GM19035 (cell line): ENCODE results near the gene ARR3.
"Not testable (repeated sequence)": the region's sequence is repeated elsewhere in the genome, so short reads cannot be mapped to it uniquely, and the experiment has no call there.

Experiments used
- ATAC-seq: cut with Tn5 transposase; IDR thresholded peaks from one replicate; pipeline ENCODE4 v1.9.1; 2021; ENCODE audit not compliant: unreplicated experiment

ARR3 gene

GRCh38 chrX:70268034-70268433, at the start of gene ARR3:
ARR3 (plus strand) TSS chrX:70268334; CDS start chrX:70269386, 1,052 bp downstream.
- no peak for ATAC-seq

DNA sequence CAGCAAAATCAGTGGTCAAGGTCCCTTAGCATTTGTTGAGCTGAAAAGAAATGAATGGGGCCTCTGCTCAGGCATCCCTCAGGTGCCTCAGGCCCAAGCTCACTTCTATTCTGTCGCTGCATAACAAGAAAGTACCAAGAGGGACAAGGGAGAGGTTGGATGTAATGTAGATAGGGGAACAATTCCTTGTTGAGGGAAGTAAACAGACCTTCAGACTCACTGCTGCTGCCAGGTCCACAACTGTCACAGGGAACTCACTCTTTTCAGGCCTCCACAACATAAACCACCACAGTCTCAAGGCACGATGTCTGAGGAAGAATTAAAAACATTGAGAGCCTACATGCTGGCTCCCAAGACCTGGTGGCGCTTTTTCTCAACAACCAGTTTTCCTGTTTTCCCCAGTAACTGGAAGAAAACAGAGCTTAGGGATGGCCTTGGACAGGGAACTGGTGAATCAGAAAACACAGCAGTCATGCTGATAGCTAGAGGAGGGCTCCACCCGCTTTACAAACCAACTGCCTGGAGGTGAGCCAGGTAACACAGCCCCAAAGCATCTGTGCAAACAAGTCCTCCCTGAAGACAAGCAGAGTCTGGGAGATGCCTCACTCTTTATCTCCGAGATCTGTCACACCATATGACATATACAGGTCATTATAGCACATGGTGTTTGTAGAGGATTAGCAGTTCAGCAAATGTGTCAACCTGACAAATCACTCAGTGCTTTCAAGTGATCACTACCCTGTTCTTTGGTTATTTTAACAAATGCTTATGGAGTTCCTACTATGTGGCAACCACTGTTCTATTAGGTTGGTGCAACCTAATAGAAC, 48.0 kb upstream of the ARR3 start:
- ATAC-seq: no peak

DNA sequence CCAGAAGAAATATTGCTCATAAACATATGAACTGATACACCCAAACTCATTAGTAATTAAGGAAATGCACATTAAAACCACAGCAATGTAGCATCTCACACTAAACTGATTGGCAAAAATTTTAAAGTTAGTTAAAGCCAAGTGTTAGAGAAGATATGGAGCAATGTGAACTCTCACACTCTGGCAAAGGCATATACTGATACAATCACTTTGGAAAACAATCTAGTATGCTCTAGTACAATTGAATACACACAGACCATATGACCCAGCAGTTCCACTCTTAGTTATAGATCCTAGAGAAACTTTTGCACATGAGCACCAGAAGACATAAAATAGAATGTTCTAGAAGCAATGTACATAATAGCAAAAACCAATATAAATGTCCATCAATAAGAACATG, 42.1 kb upstream of the ARR3 start:
- ATAC-seq: no peak

DNA sequence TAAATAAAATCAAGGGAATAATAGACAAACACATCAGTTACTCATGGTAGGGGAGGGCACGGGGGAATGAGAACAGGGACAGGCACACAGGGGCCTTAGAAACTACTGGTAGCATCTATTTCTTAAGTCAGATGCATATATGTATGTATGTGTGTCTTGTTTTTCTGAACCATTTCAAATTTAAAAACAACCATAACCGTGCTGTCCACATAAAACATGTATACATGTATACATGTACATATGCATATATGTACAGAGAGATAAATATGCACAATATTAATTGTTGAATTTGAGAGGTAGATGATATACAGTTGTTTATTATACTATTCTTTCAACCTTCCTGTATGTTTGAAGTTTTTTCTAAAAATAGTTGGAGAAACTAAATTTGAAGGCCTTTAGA, 41.4 kb upstream of the ARR3 start:
- ATAC-seq: no peak

GRCh38 chrX:70231666-70232065, 36.5 kb upstream of the ARR3 start:
- no peak for ATAC-seq

DNA sequence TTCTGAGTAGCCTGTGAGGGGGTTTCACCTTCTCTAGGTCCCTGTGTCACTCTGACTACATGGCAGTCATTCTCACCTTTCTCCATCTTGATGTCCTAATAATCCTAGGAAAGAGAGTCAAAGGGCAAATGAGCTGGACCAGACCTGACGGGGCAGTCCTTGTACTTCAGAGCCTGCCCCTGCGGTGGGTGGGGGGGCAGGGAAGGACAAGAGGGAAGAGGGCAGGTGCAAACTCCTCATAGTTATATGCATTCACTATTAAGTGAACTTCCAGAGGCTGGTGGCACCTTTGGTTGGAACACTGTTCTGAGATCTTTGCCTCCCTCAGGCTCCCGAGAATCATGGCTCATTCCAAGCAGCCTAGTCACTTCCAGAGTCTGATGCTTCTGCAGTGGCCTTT, 33.8 kb upstream of the ARR3 start, which contains the start of gene AWAT1:
TSS of gene AWAT1 (plus strand) at position 301 of the 400 bp plus-strand sequence. CDS start at position 342, 41 bp downstream.
- no peak for ATAC-seq

- no peak for ATAC-seq
Measured at GRCh38 chrX:70240751-70241150, 27.4 kb upstream of the ARR3 start.

GRCh38 chrX:70241501-70241900, 26.6 kb upstream of the ARR3 start:
- ATAC-seq: no peak

DNA sequence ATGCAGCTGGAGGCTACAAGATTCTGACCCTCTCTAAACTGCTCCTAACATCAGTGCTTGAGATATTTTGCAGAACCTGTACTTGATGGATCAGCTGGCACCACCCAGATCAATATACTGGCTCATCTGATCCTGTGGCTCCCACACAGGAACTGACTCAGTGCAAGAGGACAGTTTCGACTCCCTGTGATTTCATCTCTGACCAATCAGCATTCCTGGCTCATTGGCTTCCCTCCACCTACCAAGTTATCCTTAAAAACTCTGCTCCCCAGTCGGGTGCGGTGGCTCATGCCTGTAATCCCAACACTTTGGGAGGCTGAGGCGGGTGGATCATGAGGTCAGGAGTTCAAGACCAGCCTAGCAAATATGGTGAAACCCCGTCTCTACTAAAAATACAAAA, 24.5 kb upstream of the ARR3 start:
- ATAC-seq: not testable (repeated sequence)

DNA sequence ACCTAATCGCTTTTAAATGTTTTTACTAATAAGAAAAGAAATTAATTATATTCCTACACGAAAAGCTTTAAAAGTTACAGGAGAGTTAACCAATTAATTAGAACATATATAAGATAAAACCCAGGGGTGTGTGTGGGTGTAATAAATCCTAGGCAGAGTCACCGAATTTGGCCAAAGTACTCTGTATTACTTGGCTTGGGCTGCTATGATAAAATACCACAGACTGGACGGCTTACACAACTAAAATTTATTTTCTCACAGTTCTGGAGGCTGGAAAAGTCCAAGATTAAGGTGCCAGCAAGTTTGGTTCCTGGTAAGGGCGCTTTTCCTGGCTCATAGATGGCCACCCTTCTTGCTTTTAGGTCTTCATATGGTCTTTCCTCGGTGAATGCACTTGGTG, 23.3 kb upstream of the ARR3 start:
- no peak for ATAC-seq

- no peak for ATAC-seq
Measured at GRCh38 chrX:70247252-70247651, 20.9 kb upstream of the ARR3 start.

GRCh38 chrX:70252491-70252890, 15.6 kb upstream of the ARR3 start:
- ATAC-seq: no peak

- ATAC-seq: no peak
Measured at GRCh38 chrX:70253377-70254062, 14.6 kb upstream of the ARR3 start.

GRCh38 chrX:70254063-70254400, 14.1 kb upstream of the ARR3 start:
- ATAC-seq: no peak

GRCh38 chrX:70254909-70255308, 13.2 kb upstream of the ARR3 start:
- ATAC-seq: no peak

DNA sequence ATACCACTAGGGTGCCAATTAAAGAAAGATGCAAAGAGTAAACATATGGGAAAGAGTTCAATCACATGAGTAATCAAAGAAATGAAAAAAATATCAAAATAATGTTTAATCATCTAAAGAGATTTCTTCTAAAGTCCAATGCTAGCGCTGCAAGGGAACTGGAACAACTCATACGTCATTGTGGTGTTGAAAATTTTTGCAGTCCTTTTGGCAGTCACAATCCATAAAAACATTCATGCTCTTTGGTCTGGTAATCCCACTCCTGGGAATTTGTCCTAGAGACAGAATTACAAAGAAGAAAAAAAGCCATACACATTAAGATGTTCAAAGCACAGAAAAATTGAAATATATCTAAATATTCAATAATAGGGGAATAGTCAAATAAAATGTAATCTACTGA, 12.7 kb upstream of the ARR3 start:
- no peak for ATAC-seq

GRCh38 chrX:70257423-70258288, 10.5 kb upstream of the ARR3 start:
- ATAC-seq: no peak

- no peak for ATAC-seq
Measured at GRCh38 chrX:70260104-70260503, 8.0 kb upstream of the ARR3 start, which contains the start of gene P2RY4. P2RY4 (minus strand) TSS chrX:70260204; CDS start chrX:70259624, 580 bp downstream.

DNA sequence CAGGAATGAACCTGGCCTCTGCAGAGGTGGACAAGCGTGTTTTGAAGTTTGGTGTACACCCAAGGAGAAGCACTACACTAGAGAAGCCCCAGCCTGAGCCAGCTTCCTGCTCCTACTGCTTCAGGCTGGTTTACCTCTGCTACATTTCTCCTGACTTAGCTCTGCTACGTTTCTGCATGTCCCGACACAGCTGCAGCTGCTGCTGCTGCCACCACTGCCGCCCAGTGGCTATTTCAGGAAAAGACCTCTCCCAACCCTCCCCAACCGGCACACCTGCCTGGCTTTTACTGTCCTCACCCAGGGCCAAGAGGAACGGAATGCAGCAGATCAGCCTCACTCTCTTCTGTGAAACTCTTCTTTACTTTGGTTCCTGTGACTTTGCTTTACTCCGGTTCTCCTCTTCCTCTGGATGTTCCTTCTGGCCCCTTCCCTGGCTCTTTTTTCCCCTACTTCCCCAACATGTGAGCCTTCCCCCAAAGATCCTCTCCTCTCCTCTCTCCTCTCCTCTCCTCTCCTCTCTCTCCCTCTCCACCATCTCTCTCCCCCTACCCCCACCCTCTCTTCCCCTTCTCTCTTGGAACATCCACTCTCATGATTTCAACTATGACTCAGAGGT, 5.1 kb upstream of the ARR3 start:
- no peak for ATAC-seq

GRCh38 chrX:70264784-70265183, 3.4 kb upstream of the ARR3 start:
- ATAC-seq: no peak

DNA sequence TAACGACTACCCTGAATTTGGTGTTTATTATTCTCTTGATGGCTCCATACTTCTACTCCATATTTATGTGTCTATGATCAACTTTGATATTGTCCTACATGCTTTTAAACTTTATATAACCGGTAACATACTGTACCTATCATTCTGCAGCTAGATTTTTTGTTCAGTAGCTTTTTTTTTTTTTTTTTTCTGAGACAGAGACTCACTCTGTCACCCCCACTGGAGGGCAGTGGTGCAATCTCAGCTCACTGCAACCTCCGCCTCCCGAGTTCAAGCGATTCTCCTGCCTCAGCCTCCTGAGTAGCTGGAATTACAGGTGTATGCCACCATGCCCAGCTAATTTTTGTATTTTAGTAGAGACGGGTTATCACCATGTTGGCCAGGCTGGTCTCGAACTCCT, 5.9 kb downstream of the ARR3 start:
- ATAC-seq: not testable (repeated sequence)
